NCI-H128 (cell line): ENCODE results near the gene PTRHD1.

Source experiments
- DNase-seq: peaks from one replicate; lab custom pipeline; 2025; ENCODE audit not compliant: unreplicated experiment; lab: John Stamatoyannopoulos, UW

PTRHD1 gene

GRCh38 chr2:24762518-24762917 is 30.7 kb downstream of the PTRHD1 start:
- no peak for DNase-seq

- no peak for DNase-seq
These were observed 31.3 kb downstream of the PTRHD1 start for GRCh38 chr2:24761866-24762265.

DNA sequence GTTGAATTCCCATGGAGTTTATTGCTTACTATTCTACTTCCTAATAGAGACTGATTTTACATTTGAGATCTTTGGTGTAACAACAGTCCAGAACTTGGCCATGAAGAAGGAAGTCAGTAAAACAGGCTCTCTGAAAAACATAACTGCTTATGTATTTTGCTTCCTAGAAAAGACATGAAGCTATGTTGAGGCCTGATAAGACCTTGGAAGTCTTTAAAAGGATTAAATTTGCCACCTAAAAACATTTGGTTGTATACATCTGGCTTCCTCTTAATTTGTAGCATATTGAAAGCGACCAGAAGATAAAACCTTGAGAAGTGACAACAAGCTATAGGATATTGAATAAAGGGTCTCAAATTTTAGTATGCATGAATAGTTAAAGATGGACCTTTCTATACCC is 36.4 kb downstream of the PTRHD1 start:
- DNase-seq: no peak

- no peak for DNase-seq
These were observed 38.0 kb downstream of the PTRHD1 start for GRCh38 chr2:24754985-24755705.

DNA sequence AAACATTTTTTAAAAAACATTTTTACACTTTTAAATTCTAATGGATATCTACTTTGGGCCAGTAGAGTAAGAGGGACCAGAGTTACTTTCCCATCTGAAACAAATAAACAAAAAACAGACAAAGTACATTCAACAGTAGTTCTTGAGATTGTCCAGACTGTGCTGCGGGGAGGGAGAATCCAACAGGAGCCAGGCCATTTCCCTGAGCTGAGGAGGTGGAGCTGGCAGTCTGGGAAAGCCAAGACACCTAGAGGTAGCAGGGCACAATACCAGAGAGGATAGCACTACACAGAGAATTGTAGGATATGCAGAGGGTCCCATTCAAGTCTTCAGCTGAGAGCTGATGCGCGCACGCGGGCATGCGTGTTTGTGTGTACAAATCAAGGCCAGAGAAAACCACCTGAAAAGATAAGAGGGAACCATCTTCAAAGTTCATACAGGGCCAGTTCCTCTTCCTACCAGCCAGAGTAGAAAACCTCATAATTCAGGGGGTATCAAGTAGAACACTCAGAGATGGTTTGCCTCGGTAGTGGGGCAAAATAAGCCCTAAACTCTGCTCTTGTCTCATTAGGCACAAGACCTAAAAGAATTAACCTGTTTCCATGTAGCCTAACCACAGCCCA is 44.0 kb downstream of the PTRHD1 start:
- DNase-seq: no peak

DNA sequence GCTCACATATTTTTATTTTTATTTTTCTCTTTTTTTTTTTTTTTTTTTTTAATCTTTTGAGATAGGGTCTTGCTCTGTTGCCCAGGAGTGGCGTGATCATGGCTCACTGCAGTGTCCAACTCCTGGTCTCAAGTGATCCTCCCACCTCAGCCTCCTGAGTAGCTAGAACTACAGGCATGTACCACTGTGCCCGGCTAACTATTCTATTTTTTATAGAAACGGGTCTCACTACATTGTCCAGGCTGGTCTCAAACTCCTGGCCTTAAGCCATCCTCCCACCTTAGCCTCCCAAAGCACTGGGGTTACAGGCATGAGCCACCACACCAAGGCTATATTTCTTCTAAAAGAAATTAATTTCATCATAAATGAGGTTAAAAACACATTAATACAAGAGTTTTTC is 45.9 kb downstream of the PTRHD1 start:
- DNase-seq: no peak

DNA sequence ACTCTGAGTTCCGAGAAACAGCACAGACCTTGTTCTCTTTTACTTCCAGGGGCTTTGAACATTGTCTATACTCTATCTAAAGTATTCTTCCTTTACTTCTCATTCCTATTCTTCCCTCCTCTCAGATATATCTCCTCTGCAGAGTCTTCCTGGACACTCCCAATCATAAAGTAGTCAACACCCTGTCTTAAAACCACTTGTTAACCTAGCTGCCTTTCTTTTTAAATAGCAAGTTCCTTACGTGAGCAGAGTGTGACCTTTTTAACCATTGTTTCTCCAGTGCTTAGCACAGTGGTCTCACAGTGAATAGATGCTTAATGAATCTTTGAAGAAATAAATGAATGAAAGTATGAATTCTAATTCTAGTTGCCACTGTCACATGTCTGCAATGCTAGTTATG is 47.4 kb downstream of the PTRHD1 start:
- no peak for DNase-seq

- DNase-seq: no peak
These were observed 48.8 kb downstream of the PTRHD1 start for GRCh38 chr2:24744356-24744755.

- no peak for DNase-seq
These were observed 49.3 kb downstream of the PTRHD1 start for GRCh38 chr2:24743924-24744323.

GRCh38 chr2:24742730-24743129 is 50.5 kb downstream of the PTRHD1 start:
- DNase-seq: no peak

DNA sequence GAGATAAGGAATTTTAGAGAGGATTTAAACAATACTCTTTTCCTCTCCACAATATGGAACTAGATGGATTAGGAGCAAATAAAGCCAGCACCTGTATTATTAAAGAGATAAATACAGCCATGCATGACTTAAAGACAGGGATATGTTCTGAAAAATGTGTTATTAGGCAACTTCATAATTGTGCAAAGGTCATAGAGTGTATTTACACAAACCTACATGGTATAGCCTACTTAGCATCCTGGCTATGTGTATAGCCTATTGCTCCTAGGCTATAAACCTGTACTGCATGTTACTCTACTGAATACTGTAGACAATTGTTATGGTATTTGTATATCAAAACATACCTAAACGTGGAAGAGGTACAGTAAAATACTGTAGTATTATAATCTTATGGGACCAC is 53.0 kb downstream of the PTRHD1 start:
- DNase-seq: no peak
